ENCODE results near the gene TMC5.

DNA sequence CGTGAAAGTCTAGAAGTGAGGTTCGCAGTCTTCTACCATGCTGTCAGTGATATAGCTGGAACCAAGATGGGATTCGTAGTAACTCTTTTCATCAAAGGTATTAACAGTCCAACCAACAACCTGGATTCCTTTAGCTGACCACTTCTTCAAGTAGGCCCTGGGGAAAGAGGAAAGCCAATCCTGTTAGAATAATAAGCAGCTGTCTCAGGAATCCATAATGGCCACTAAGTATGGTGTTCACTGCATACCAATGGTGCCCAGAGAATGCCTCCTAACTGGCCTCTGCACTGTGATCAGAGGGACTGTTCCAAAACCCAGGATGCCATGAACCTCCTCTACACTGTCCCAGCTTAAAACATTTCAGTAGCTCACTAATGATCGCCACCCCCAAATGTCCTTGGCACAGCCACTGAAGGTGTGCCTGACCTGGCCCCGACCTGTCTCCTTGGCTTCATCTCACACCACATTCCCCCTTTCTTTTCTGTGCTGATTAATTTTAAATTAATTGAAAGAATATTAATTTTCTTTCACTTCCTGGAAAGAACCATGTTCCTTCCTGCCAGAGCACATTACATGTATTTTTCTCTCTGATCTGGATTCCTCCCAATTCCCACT lies 85.9 kb downstream of the TMC5 start:
- TF ChIP-seq, protein P1, sequence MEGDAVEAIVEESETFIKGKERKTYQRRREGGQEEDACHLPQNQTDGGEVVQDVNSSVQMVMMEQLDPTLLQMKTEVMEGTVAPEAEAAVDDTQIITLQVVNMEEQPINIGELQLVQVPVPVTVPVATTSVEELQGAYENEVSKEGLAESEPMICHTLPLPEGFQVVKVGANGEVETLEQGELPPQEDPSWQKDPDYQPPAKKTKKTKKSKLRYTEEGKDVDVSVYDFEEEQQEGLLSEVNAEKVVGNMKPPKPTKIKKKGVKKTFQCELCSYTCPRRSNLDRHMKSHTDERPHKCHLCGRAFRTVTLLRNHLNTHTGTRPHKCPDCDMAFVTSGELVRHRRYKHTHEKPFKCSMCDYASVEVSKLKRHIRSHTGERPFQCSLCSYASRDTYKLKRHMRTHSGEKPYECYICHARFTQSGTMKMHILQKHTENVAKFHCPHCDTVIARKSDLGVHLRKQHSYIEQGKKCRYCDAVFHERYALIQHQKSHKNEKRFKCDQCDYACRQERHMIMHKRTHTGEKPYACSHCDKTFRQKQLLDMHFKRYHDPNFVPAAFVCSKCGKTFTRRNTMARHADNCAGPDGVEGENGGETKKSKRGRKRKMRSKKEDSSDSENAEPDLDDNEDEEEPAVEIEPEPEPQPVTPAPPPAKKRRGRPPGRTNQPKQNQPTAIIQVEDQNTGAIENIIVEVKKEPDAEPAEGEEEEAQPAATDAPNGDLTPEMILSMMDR (conservative IDR thresholded peaks at IDR 0.05; ENCODE audit: low read depth, low read length), result no peak
- TF ChIP-seq EZH2 (IDR thresholded peaks at IDR 0.05; ENCODE audit: borderline replicate concordance, low read depth, low read length, poor library complexity, severe bottlenecking), result no peak

Data from A673 (cell line).